ENCODE data around the gene CACFD1. TPM values are rescaled to one million over a fixed set of nuclear protein-coding genes. Genes with fewer than 3 reads are reported as not detected.

The CACFD1 gene
- total RNA-seq, 1 experiment from 2014 or later = 6.9 TPM

DNA sequence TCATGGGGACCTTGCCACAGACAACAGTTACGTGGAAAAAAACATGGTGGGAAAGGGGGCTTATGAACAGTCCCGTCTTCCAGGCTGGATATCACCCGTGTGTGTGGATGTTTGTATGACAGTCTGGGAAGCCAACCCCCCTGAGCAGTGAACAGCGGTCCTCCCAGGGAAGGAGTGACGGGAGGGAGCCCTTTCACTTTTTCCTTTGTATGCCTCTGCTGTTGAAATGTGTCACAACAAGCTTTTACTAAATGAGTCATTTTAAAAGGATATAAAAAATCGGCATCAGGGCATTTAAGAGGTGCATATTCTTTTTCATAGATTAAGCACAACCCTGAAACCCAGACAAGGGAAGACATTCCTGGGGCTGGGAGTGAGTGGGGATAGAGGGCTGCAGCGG is 59.9 kb downstream of the CACFD1 start (continued):
- TF ChIP-seq MAX (IDR thresholded peaks at IDR 0.05) (no peak), RAD21 (IDR thresholded peaks at IDR 0.05; ENCODE audit: low read depth) (no peak), EGR1 (IDR thresholded peaks at IDR 0.05; ENCODE audit: low read depth) (no peak), FOSL1 (IDR thresholded peaks at IDR 0.05; ENCODE audit: low read depth) (no peak), YY1 (IDR thresholded peaks at IDR 0.05; ENCODE audit: extremely low read depth, insufficient replicate concordance, low read depth, low read length) (no peak), CBX3 (IDR thresholded peaks at IDR 0.05; ENCODE audit: low read depth) (no peak), ZNF274 (IDR thresholded peaks at IDR 0.05; ENCODE audit: low read depth, low read length) (no peak), ZFX (IDR thresholded peaks at IDR 0.05) (no peak), POLR2A (IDR thresholded peaks at IDR 0.05; ENCODE audit: borderline replicate concordance, extremely low read depth, insufficient read depth, insufficient read length) (no peak), EZH2 (IDR thresholded peaks at IDR 0.05) (no peak)
- TF ChIP-seq, protein P1, sequence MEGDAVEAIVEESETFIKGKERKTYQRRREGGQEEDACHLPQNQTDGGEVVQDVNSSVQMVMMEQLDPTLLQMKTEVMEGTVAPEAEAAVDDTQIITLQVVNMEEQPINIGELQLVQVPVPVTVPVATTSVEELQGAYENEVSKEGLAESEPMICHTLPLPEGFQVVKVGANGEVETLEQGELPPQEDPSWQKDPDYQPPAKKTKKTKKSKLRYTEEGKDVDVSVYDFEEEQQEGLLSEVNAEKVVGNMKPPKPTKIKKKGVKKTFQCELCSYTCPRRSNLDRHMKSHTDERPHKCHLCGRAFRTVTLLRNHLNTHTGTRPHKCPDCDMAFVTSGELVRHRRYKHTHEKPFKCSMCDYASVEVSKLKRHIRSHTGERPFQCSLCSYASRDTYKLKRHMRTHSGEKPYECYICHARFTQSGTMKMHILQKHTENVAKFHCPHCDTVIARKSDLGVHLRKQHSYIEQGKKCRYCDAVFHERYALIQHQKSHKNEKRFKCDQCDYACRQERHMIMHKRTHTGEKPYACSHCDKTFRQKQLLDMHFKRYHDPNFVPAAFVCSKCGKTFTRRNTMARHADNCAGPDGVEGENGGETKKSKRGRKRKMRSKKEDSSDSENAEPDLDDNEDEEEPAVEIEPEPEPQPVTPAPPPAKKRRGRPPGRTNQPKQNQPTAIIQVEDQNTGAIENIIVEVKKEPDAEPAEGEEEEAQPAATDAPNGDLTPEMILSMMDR (IDR thresholded peaks at IDR 0.05 in 2 of 3, conservative IDR thresholded peaks at IDR 0.05 in 1 of 3; ENCODE audit: borderline replicate concordance in 1 of 3, insufficient read depth in 1 of 3, low read depth in 2 of 3, low read length in 2 of 3) = no peak

GRCh38 chr9:133520121-133520835 is 60.5 kb downstream of the CACFD1 start:
- Histone ChIP-seq H3K4me2 (ENCODE audit: low read length) (no peak overlapping the region), H3K79me2 (ENCODE audit: insufficient read depth, low read length) (no peaks in the 10 kb centered on the region), H3K4me3 (replicated peaks in 1 of 2; ENCODE audit: low read depth in 1 of 2, low read length in 2 of 2) (no peak overlapping the region), H4K20me1 (ENCODE audit: insufficient read depth) (no peaks in the 10 kb centered on the region), H3K27me3 (ENCODE audit: insufficient read depth, low read length) (no peaks in the 10 kb centered on the region), H3K4me1 (ENCODE audit: control insufficient read depth in 1 of 2, insufficient read depth in 2 of 2, low read length in 2 of 2) (peaks cover 0 to 12% of the 10 kb centered on the region in 2 experiments; a peak in 2 of 4 replicates), H3K9me2 (ENCODE audit: insufficient read depth) (no peaks in the 10 kb centered on the region), H2AFZ (ENCODE audit: low read depth, low read length, poor library complexity, severe bottlenecking) (no peak overlapping the region), H3K9ac (ENCODE audit: low read length) (no peak overlapping the region), H3K27ac (ENCODE audit: low read depth, low read length) (no peak overlapping the region), H3K9me3 (ENCODE audit: control insufficient read depth in 1 of 2, insufficient read depth in 1 of 2, low read depth in 1 of 2, low read length in 2 of 2) (no peaks in the 10 kb centered on the region), H3K36me3 (ENCODE audit: control insufficient read depth in 1 of 2, insufficient read depth in 2 of 2, low read length in 2 of 2) (no peaks in the 10 kb centered on the region)
- no peak for ATAC-seq
- ChIA-PET CTCF (no interaction called here), POLR2A (no interaction called here), RAD21 (ENCODE audit: low non-redundant PET in 1 of 2, low total read pairs in 2 of 2, uncharacterized antibody in 2 of 2, unreplicated experiment in 2 of 2) (no interaction called here)
- BruUV-seq (replicated peaks) = no TSS peak
- no peak for DNase-seq (ENCODE audit: low read depth, low spot score)
- intact Hi-C loops (cut with micrococcal nuclease) = no loop called here
- TF ChIP-seq YY1 (IDR thresholded peaks at IDR 0.05; ENCODE audit: extremely low read depth, insufficient replicate concordance, low read depth, low read length) (no peak), EZH2 (IDR thresholded peaks at IDR 0.05) (no peak), SRF (IDR thresholded peaks at IDR 0.05; ENCODE audit: low read depth) (no peak), EGR1 (IDR thresholded peaks at IDR 0.05; ENCODE audit: low read depth) (no peak), TCF7L2 (IDR thresholded peaks at IDR 0.05; ENCODE audit: borderline replicate concordance, extremely low read depth, insufficient read depth, insufficient read length) (no peak), POLR2AphosphoS5 (IDR thresholded peaks at IDR 0.05; ENCODE audit: low read depth, low read length) (no peak), CEBPB (IDR thresholded peaks at IDR 0.05; ENCODE audit: low read depth) (no peak), ZFX (IDR thresholded peaks at IDR 0.05) (no peak), EZH2phosphoT487 (IDR thresholded peaks at IDR 0.05; ENCODE audit: borderline replicate concordance) (no peak), SIN3A (IDR thresholded peaks at IDR 0.05; ENCODE audit: low read depth) (no peak), CBX3 (IDR thresholded peaks at IDR 0.05; ENCODE audit: low read depth) (no peak)
- TF ChIP-seq, protein P2, sequence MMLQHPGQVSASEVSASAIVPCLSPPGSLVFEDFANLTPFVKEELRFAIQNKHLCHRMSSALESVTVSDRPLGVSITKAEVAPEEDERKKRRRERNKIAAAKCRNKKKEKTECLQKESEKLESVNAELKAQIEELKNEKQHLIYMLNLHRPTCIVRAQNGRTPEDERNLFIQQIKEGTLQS (IDR thresholded peaks at IDR 0.05) = no peak
- TF ChIP-seq, protein P3, sequence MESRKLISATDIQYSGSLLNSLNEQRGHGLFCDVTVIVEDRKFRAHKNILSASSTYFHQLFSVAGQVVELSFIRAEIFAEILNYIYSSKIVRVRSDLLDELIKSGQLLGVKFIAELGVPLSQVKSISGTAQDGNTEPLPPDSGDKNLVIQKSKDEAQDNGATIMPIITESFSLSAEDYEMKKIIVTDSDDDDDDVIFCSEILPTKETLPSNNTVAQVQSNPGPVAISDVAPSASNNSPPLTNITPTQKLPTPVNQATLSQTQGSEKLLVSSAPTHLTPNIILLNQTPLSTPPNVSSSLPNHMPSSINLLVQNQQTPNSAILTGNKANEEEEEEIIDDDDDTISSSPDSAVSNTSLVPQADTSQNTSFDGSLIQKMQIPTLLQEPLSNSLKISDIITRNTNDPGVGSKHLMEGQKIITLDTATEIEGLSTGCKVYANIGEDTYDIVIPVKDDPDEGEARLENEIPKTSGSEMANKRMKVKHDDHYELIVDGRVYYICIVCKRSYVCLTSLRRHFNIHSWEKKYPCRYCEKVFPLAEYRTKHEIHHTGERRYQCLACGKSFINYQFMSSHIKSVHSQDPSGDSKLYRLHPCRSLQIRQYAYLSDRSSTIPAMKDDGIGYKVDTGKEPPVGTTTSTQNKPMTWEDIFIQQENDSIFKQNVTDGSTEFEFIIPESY (IDR thresholded peaks at IDR 0.05; ENCODE audit: extremely low read depth, insufficient replicate concordance, low read length) = no peak
